OCI-LY1 (cell line): Measurements from ENCODE around the gene RBMS3.

Experiments
- H2AFZ ChIP-seq: fragments of 200-600 bp; sonication (generic), shearing (Covaris generic); 2 replicates; pipeline ENCODE4 v1.6.0; 2014; ENCODE audit warnings: antibody characterized with exemption, mild to moderate bottlenecking, low read length
- H3F3A ChIP-seq: fragments of 200-600 bp; sonication (generic), shearing (Covaris generic); 2 replicates; pipeline ENCODE4 v1.6.0; 2014; ENCODE audit warnings: mild to moderate bottlenecking, antibody characterized with exemption, low read length, moderate library complexity; ENCODE audit not compliant: insufficient read depth
- H3K27ac ChIP-seq: fragments of 200-600 bp; sonication (generic); 2 replicates; pipeline ENCODE4 v1.5.1; 2014; ENCODE audit warnings: low read length, mixed run types, mild to moderate bottlenecking, low read depth; ENCODE audit not compliant: poor library complexity, severe bottlenecking
- H3K27me3 ChIP-seq: fragments of 200-600 bp; sonication (generic); 2 replicates; pipeline ENCODE4 v1.6.0; 2014; ENCODE audit warnings: antibody characterized with exemption, mild to moderate bottlenecking, low read length, moderate library complexity; ENCODE audit not compliant: insufficient read depth
- H3K36me3 ChIP-seq: fragments of 200-600 bp; sonication (generic); 2 replicates; pipeline ENCODE4 v1.6.1; 2014; ENCODE audit warnings: mild to moderate bottlenecking, antibody characterized with exemption, low read length, moderate library complexity, mixed read lengths; ENCODE audit not compliant: insufficient read depth
- H3K4me1 ChIP-seq: fragments of 200-600 bp; sonication (generic); 2 replicates; pipeline ENCODE4 v1.5.1; 2014; ENCODE audit warnings: mild to moderate bottlenecking, low read length, moderate library complexity; ENCODE audit not compliant: insufficient read depth, severe bottlenecking
- H3K4me2 ChIP-seq: fragments of 200-600 bp; sonication (generic), shearing (Covaris generic); 2 replicates; pipeline ENCODE4 v1.6.1; 2014; ENCODE audit warnings: low read length
- H3K4me3 ChIP-seq: fragments of 200-600 bp; sonication (generic); 2 replicates; pipeline ENCODE4 v1.5.1; 2014; ENCODE audit warnings: low read length, low read depth, mild to moderate bottlenecking, mixed read lengths; ENCODE audit not compliant: poor library complexity, severe bottlenecking
- H3K79me2 ChIP-seq: fragments of 200-600 bp; shearing (Covaris generic); 2 replicates; pipeline ENCODE4 v1.6.1; 2016; ENCODE audit warnings: mixed run types, low read length, mixed read lengths; ENCODE audit not compliant: insufficient read depth
- H3K9ac ChIP-seq: fragments of 200-600 bp; sonication (generic), shearing (Covaris generic); 2 replicates; pipeline ENCODE4 v1.6.1; 2014; ENCODE audit warnings: mild to moderate bottlenecking, low read length, mixed read lengths
- H3K9me2 ChIP-seq: fragments of 200-600 bp; sonication (generic), shearing (Covaris generic); 2 replicates; pipeline ENCODE4 v1.6.1; 2014; ENCODE audit warnings: low read depth, mild to moderate bottlenecking, low read length, mixed read lengths
- H3K9me3 ChIP-seq: fragments of 200-600 bp; shearing (Covaris generic); 2 replicates; pipeline ENCODE4 v1.6.1; 2014; ENCODE audit warnings: low read length, mixed read lengths
- H4K20me1 ChIP-seq: fragments of 200-600 bp; sonication (generic), shearing (Covaris generic); 2 replicates; pipeline ENCODE4 v1.6.0; 2016; ENCODE audit warnings: mild to moderate bottlenecking, low read length; ENCODE audit not compliant: insufficient read depth
- CTCF ChIP-seq: fragments of 200-600 bp; sonication (generic), shearing (Covaris generic); IDR thresholded peaks from 2 replicates; pipeline ENCODE4 v1.5.1; 2017; ENCODE audit warnings: mild to moderate bottlenecking, antibody characterized with exemption, low read length, moderate library complexity, mixed read lengths
- EZH2 ChIP-seq: fragments of 200-600 bp; sonication (generic), shearing (Covaris generic); IDR thresholded peaks from 2 replicates; pipeline ENCODE4 v1.8.0; 2017; ENCODE audit warnings: borderline replicate concordance, mixed run types, mild to moderate bottlenecking, antibody characterized with exemption, low read length, moderate library complexity, mixed read lengths

The RBMS3 gene

GRCh38 chr3:29952431-29952830, 671.6 kb downstream of the RBMS3 start:
- H3K9me3 ChIP-seq = no peaks in the 10 kb centered on the region
- H3K4me2 ChIP-seq = no peak overlapping the region
- H3K9ac ChIP-seq = no peak overlapping the region
- no peak overlapping the region for H3K4me3 ChIP-seq
- no peak for TF ChIP-seq EZH2
- TF ChIP-seq CTCF = no peak
- no peaks in the 10 kb centered on the region for H3K36me3 ChIP-seq
- no peaks in the 10 kb centered on the region for H3F3A ChIP-seq
- H3K27ac ChIP-seq = no peak overlapping the region
- H3K27me3 ChIP-seq = no peaks in the 10 kb centered on the region
- H3K4me1 ChIP-seq = peaks cover 30% of the 10 kb centered on the region
- no peaks in the 10 kb centered on the region for H4K20me1 ChIP-seq
- H3K79me2 ChIP-seq = no peaks in the 10 kb centered on the region
- H2AFZ ChIP-seq = no peak overlapping the region
- no peaks in the 10 kb centered on the region for H3K9me2 ChIP-seq

GRCh38 chr3:29955413-29955812, 674.5 kb downstream of the RBMS3 start:
- H3K27ac ChIP-seq = no peak overlapping the region
- H3K27me3 ChIP-seq = no peaks in the 10 kb centered on the region
- no peak overlapping the region for H3K4me3 ChIP-seq
- TF ChIP-seq EZH2 (no peak), CTCF (no peak)
- no peaks in the 10 kb centered on the region for H3F3A ChIP-seq
- H4K20me1 ChIP-seq = no peaks in the 10 kb centered on the region
- no peak overlapping the region for H2AFZ ChIP-seq
- peaks cover 2% of the 10 kb centered on the region for H3K4me1 ChIP-seq
- no peak overlapping the region for H3K4me2 ChIP-seq
- H3K9me2 ChIP-seq = no peaks in the 10 kb centered on the region
- no peaks in the 10 kb centered on the region for H3K79me2 ChIP-seq
- no peaks in the 10 kb centered on the region for H3K9me3 ChIP-seq
- H3K36me3 ChIP-seq = no peaks in the 10 kb centered on the region
- H3K9ac ChIP-seq = no peak overlapping the region

GRCh38 chr3:29958816-29959215, 677.9 kb downstream of the RBMS3 start:
- Histone ChIP-seq H2AFZ (no peak overlapping the region), H3K9ac (no peak overlapping the region), H3K36me3 (no peaks in the 10 kb centered on the region), H3K27ac (no peak overlapping the region), H3K9me2 (no peaks in the 10 kb centered on the region), H3K27me3 (no peaks in the 10 kb centered on the region), H4K20me1 (no peaks in the 10 kb centered on the region), H3K79me2 (no peaks in the 10 kb centered on the region), H3K4me2 (no peak overlapping the region), H3K4me1 (no peaks in the 10 kb centered on the region), H3K9me3 (no peaks in the 10 kb centered on the region), H3K4me3 (no peak overlapping the region), H3F3A (no peaks in the 10 kb centered on the region)
- no peak for TF ChIP-seq CTCF
- no peak for TF ChIP-seq EZH2
